Neural progenitor cell (in vitro differentiated cells): ENCODE results near the gene IQGAP2. TPM values are rescaled to one million over a fixed set of nuclear protein-coding genes. Genes with fewer than 3 reads are reported as not detected.

Experiments used
- DNase-seq: peaks from one replicate; pipeline ENCODE4 v3.0.0-alpha.2; 2016; ENCODE audit warnings: low spot score
- H2AFZ ChIP-seq: fragments of 200-600 bp; sonication (generic); replicated peaks from 2 replicates; pipeline ENCODE4 v1.6.1; 2016; ENCODE audit warnings: antibody characterized with exemption
- H3F3A ChIP-seq: fragments of 200-600 bp; sonication (generic); 2 replicates; pipeline ENCODE4 v1.6.1; 2016; ENCODE audit warnings: antibody characterized with exemption, low read depth
- H3K27ac ChIP-seq: fragments of 200-600 bp; sonication (generic); 2 replicates; pipeline ENCODE4 v1.5.1; 2016; ENCODE audit warnings: mild to moderate bottlenecking
- H3K27me3 ChIP-seq: fragments of 200-600 bp; sonication (generic); 2 replicates; pipeline ENCODE4 v1.6.1; 2016; ENCODE audit warnings: mild to moderate bottlenecking, moderate library complexity
- H3K36me3 ChIP-seq: fragments of 200-600 bp; sonication (generic); 2 replicates; pipeline ENCODE4 v1.5.1; 2016
- H3K4me1 ChIP-seq: fragments of 200-600 bp; sonication (generic); 2 replicates; pipeline ENCODE4 v1.6.1; 2016; ENCODE audit warnings: mixed run types
- H3K4me2 ChIP-seq: fragments of 200-600 bp; sonication (generic); 2 replicates; pipeline ENCODE4 v1.6.1; 2016
- H3K4me3 ChIP-seq: fragments of 200-600 bp; sonication (generic); 2 replicates; pipeline ENCODE4 v1.5.1; 2016
- H3K79me2 ChIP-seq: fragments of 200-600 bp; sonication (generic); 2 replicates; pipeline ENCODE4 v1.6.1; 2016; ENCODE audit warnings: low read depth
- H3K9ac ChIP-seq: fragments of 200-600 bp; sonication (generic); 2 replicates; pipeline ENCODE4 v1.6.1; 2016
- H3K9me3 ChIP-seq: fragments of 200-600 bp; sonication (generic); 2 replicates; pipeline ENCODE4 v1.5.1; 2016; ENCODE audit warnings: low read depth
- H4K20me1 ChIP-seq: fragments of 200-600 bp; sonication (generic); 2 replicates; pipeline ENCODE4 v1.6.1; 2016; ENCODE audit warnings: low read depth
- H3K27ac Mint-ChIP-seq: 3 replicates; pipeline ENCODE4 v1.8.0; 2021; ENCODE audit warnings: mixed read lengths
- H3K27me3 Mint-ChIP-seq: 2 replicates; pipeline ENCODE4 v1.8.0; 2022; ENCODE audit warnings: low read depth, mild to moderate bottlenecking, inconsistent platforms, moderate library complexity, mixed read lengths; ENCODE audit not compliant: insufficient read depth
- H3K36me3 Mint-ChIP-seq: 3 replicates; pipeline ENCODE4 v1.8.0; 2021; ENCODE audit warnings: mixed read lengths
- H3K4me1 Mint-ChIP-seq: 3 replicates; pipeline ENCODE4 v1.8.0; 2021; ENCODE audit warnings: mixed read lengths
- H3K4me3 Mint-ChIP-seq: 3 replicates; pipeline ENCODE4 v1.8.0; 2021; ENCODE audit warnings: mild to moderate bottlenecking, moderate library complexity, mixed read lengths
- H3K9me3 Mint-ChIP-seq: 3 replicates; pipeline ENCODE4 v1.8.0; 2020; ENCODE audit warnings: mixed read lengths
- CTCF ChIP-seq: fragments of 200-600 bp; sonication (generic); IDR thresholded peaks from 2 replicates; pipeline ENCODE4 v1.5.1; 2017; ENCODE audit warnings: antibody characterized with exemption, mild to moderate bottlenecking
- EZH2 ChIP-seq: fragments of 200-600 bp; sonication (generic); IDR thresholded peaks from 2 replicates; pipeline ENCODE4 v1.6.1; 2017; ENCODE audit warnings: antibody characterized with exemption, mild to moderate bottlenecking, moderate library complexity
- EZH2phosphoT487 ChIP-seq: fragments of 200-600 bp; sonication (generic); IDR thresholded peaks from 2 replicates; pipeline ENCODE4 v1.6.1; 2017; ENCODE audit warnings: antibody characterized with exemption
- total RNA-seq: library from RNA; depleted of rRNA; stranded (reverse); fragments of >200 nt; gene quantifications from 2 replicates; pipeline ENCODE4 v1.2.3, GENCODE V29; 2015; ENCODE audit warnings: low replicate concordance

The IQGAP2 gene
- total RNA-seq, 1 donor from 2014 or later = 37.7 TPM

- no peak for TF ChIP-seq EZH2
- no peak for TF ChIP-seq CTCF
- no peak for TF ChIP-seq EZH2phosphoT487
- Mint-ChIP-seq H3K4me1 (peaks cover 13% of the 10 kb centered on the region), H3K4me3 (no peak overlapping the region)
These were observed 52.5 kb downstream of the IQGAP2 start for GRCh38 chr5:76455531-76456133.

GRCh38 chr5:76456258-76456657 lies 53.2 kb downstream of the IQGAP2 start:
- H3K4me2 ChIP-seq = no peak overlapping the region
- no peak overlapping the region for H3K27ac Mint-ChIP-seq
- H3K4me3 Mint-ChIP-seq = no peak overlapping the region
- H2AFZ ChIP-seq = no peak overlapping the region
- peaks cover 2% of the 10 kb centered on the region for H3K36me3 Mint-ChIP-seq
- H3K27ac ChIP-seq = no peak overlapping the region
- no peak overlapping the region for H3K9ac ChIP-seq
- peaks cover 13% of the 10 kb centered on the region for H3K4me1 Mint-ChIP-seq
- H3K27me3 ChIP-seq = no peaks in the 10 kb centered on the region
- H4K20me1 ChIP-seq = no peaks in the 10 kb centered on the region
- H3K27me3 Mint-ChIP-seq = no peaks in the 10 kb centered on the region
- H3K4me3 ChIP-seq = no peak overlapping the region
- H3K4me1 ChIP-seq = no peaks in the 10 kb centered on the region
- no peaks in the 10 kb centered on the region for H3K9me3 Mint-ChIP-seq
- H3F3A ChIP-seq = no peaks in the 10 kb centered on the region
- no peaks in the 10 kb centered on the region for H3K9me3 ChIP-seq
- no peaks in the 10 kb centered on the region for H3K79me2 ChIP-seq
- TF ChIP-seq CTCF (no peak), EZH2 (no peak), EZH2phosphoT487 (no peak)
- no peak for DNase-seq
- H3K36me3 ChIP-seq = no peaks in the 10 kb centered on the region

More at GRCh38 chr5:76455531-76456133, 52.5 kb downstream of the IQGAP2 start:
- no peaks in the 10 kb centered on the region for H3K79me2 ChIP-seq
- H3K9me3 ChIP-seq = no peaks in the 10 kb centered on the region
- Mint-ChIP-seq H3K27me3 (no peaks in the 10 kb centered on the region), H3K36me3 (peaks cover 2% of the 10 kb centered on the region), H3K27ac (no peak overlapping the region), H3K9me3 (no peaks in the 10 kb centered on the region)
- H3K9ac ChIP-seq = no peak overlapping the region
- H3F3A ChIP-seq = no peaks in the 10 kb centered on the region
- H3K4me2 ChIP-seq = no peak overlapping the region
- H3K4me1 ChIP-seq = no peaks in the 10 kb centered on the region
- DNase-seq = no peak
- H3K27ac ChIP-seq = no peak overlapping the region
- H3K4me3 ChIP-seq = no peak overlapping the region
- H3K27me3 ChIP-seq = no peaks in the 10 kb centered on the region
- no peaks in the 10 kb centered on the region for H3K36me3 ChIP-seq
- no peak overlapping the region for H2AFZ ChIP-seq
- H4K20me1 ChIP-seq = no peaks in the 10 kb centered on the region

DNA sequence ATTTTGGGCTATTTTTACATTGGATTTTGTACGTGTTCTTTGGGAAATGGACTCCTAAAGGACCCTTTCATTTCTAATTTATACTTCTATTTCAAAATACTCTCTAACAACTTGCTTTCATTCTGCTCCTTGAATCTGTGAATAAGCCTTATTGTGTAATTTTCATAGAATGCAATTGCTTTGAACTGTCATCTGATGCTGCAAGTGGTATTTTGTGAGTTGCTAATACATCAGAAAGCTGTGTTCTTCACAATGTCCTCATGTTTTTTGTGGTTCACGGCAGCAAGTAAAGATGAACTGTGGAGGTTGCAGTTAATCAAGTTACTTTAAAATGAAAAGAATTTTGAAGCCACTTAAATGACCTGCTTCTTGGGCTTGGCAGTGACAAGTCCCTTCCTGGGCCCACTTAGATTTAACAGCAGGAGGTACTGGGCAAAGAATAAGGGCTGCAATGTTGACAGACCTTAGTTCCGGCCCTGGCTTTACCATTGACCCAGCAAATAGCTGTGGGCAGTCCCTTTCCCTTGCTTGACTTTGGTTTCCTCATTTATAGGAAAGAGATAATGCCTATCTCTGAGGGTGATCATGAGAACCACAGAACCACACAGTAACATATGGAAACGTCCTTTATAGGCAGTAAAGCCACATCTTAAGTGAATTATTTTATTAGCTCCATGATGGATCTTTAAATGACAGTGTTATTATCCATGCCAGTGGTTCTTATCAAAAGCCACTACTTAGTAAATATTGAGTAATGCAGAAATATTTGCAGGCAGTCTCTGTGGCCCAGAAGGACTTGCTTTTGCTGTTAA lies 54.8 kb downstream of the IQGAP2 start:
- Histone ChIP-seq H3K4me1 (no peaks in the 10 kb centered on the region), H3K4me2 (no peak overlapping the region), H3K4me3 (no peak overlapping the region), H3K36me3 (no peaks in the 10 kb centered on the region), H4K20me1 (no peaks in the 10 kb centered on the region), H3K27me3 (no peaks in the 10 kb centered on the region), H2AFZ (no peak overlapping the region), H3K27ac (no peak overlapping the region), H3F3A (no peaks in the 10 kb centered on the region), H3K79me2 (no peaks in the 10 kb centered on the region), H3K9ac (no peak overlapping the region), H3K9me3 (no peaks in the 10 kb centered on the region)
- Mint-ChIP-seq H3K4me1 (peaks cover 13% of the 10 kb centered on the region), H3K4me3 (no peak overlapping the region), H3K27ac (no peak overlapping the region), H3K27me3 (no peaks in the 10 kb centered on the region), H3K9me3 (no peaks in the 10 kb centered on the region), H3K36me3 (peaks cover 7% of the 10 kb centered on the region)
- TF ChIP-seq CTCF (no peak), EZH2 (no peak), EZH2phosphoT487 (no peak)
- no peak for DNase-seq
